Upper lobe of left lung (tissue), 6 donors: ENCODE results near the gene SEMA3D. TPM values are rescaled to one million over a fixed set of nuclear protein-coding genes. Genes with fewer than 3 reads are reported as not detected.
A peak's percentile ranks its signal among the peaks of the same experiment; 100 is the strongest.

Source experiments
- ATAC-seq, 2 donors: fragments of 200-7000 bp; cut with Tn5 transposase; one replicate each; pipeline ENCODE4 v1.9.1; 2022; ENCODE audit warnings: mild to moderate bottlenecking in 2 of 2, moderate library complexity in 2 of 2; ENCODE audit not compliant: low FRiP score in 2 of 2
- DNase-seq, 2 donors: peaks; one replicate each; pipeline ENCODE4 v3.0.0-alpha.2; 2019 to 2020
- H3K27ac ChIP-seq, 4 donors: fragments of 200-600 bp; sonication (generic); one replicate each; pipeline ENCODE4 v1.5.1; 2016 to 2019
- H3K27me3 ChIP-seq, 4 donors: fragments of 200-600 bp; sonication (generic); one replicate each; pipeline ENCODE4 v1.5.1; 2017 to 2019
- H3K36me3 ChIP-seq, 4 donors: fragments of 200-600 bp; sonication (generic); one replicate each; pipeline ENCODE4 v1.5.1; 2016 to 2019
- H3K4me1 ChIP-seq, 4 donors: fragments of 200-600 bp; sonication (generic); one replicate each; pipeline ENCODE4 v1.5.1; 2018 to 2019
- H3K4me3 ChIP-seq, 4 donors: fragments of 200-600 bp; sonication (generic); one replicate each; pipeline ENCODE4 v1.5.1; 2017 to 2019; ENCODE audit warnings: mild to moderate bottlenecking in 2 of 4, moderate library complexity in 1 of 4
- H3K9me3 ChIP-seq, 4 donors: fragments of 200-600 bp; sonication (generic); one replicate each; pipeline ENCODE4 v1.5.1; 2018 to 2019
- CTCF ChIP-seq, 6 experiments: fragments of 450-650 bp in 4 of 6; fragments of 200-600 bp in 2 of 6; sonication (generic) in 2 of 6; IDR thresholded peaks; one replicate each; pipeline ENCODE4 v1.5.1; 2016 to 2019; ENCODE audit warnings: antibody characterized with exemption in 6 of 6
- EP300 ChIP-seq, 4 donors: sonication (generic); formaldehyde crosslinking; IDR thresholded peaks; one replicate each; pipeline ENCODE4 v1.5.1; 2017; ENCODE audit warnings: antibody characterized with exemption in 4 of 4, control low read depth in 2 of 4
- POLR2A ChIP-seq, 4 donors: fragments of 450-650 bp; IDR thresholded peaks; one replicate each; pipeline ENCODE4 v1.5.1; 2016 to 2017; ENCODE audit warnings: antibody characterized with exemption in 4 of 4, mild to moderate bottlenecking in 2 of 4
- POLR2AphosphoS5 ChIP-seq, 2 donors: sonication (generic); formaldehyde crosslinking; IDR thresholded peaks; one replicate each; pipeline ENCODE4 v1.5.1; 2017; ENCODE audit warnings: antibody characterized with exemption in 2 of 2
- WGBS, 2 donors: methylation state at CpG; one replicate each; pipeline ENCODE4 v1.1.5; 2017 to 2018; 5-methylcytosine and 5-hydroxymethylcytosine counted together
- total RNA-seq, 6 donors: library from RNA; depleted of rRNA in 4 of 6; stranded (reverse); fragments of >200 nt in 4 of 6; gene quantifications; one replicate each; pipeline versions ENCODE4 v1.1.0 to v1.2.1, GENCODE V29; 2016 to 2021
- donor health status: DM: no; HTN: no; CAD: no; lungs with moderate emphysema.
- donor health status: DM: no; HTN: yes; CAD: no; lungs with severe emphysema.

The SEMA3D gene
- total RNA-seq, 6 donors from 2014 or later, result 1.7 to 8.1 (median 3.5) TPM

GRCh38 chr7:85074992-85075391 lies 111.9 kb downstream of the SEMA3D start:
- no peaks in the 10 kb centered on the region for H3K4me1 ChIP-seq
- DNase-seq, result no peak
- WGBS, 2 donors, result 86% methylated on average over 2 of the region's 2 CpGs
- H3K36me3 ChIP-seq, result no peaks in the 10 kb centered on the region
- TF ChIP-seq EP300 (IDR thresholded peaks at IDR 0.05) (no peak), CTCF (IDR thresholded peaks at IDR 0.05) (no peak), POLR2AphosphoS5 (IDR thresholded peaks at IDR 0.05) (no peak), POLR2A (IDR thresholded peaks at IDR 0.05) (no peak)
- no peaks in the 10 kb centered on the region for H3K9me3 ChIP-seq
- H3K27me3 ChIP-seq, result no peaks in the 10 kb centered on the region
- no peak for ATAC-seq
- H3K27ac ChIP-seq, result no peak overlapping the region
- H3K4me3 ChIP-seq, result no peak overlapping the region

GRCh38 chr7:85074016-85074415 lies 112.8 kb downstream of the SEMA3D start:
- 63 to 67% methylated on average over 1 of the region's 1 CpG for WGBS, 2 donors
- TF ChIP-seq CTCF (IDR thresholded peaks at IDR 0.05) (no peak), POLR2AphosphoS5 (IDR thresholded peaks at IDR 0.05) (no peak)
- no peak overlapping the region for H3K4me3 ChIP-seq
- H3K9me3 ChIP-seq, result no peaks in the 10 kb centered on the region
- DNase-seq (no peak), ATAC-seq (no peak)
- H3K27me3 ChIP-seq, result no peaks in the 10 kb centered on the region
- H3K36me3 ChIP-seq, result no peaks in the 10 kb centered on the region
- no peaks in the 10 kb centered on the region for H3K4me1 ChIP-seq
- no peak overlapping the region for H3K27ac ChIP-seq

- no peak for ATAC-seq
- H3K27me3 ChIP-seq, result no peaks in the 10 kb centered on the region
- H3K27ac ChIP-seq, result no peak overlapping the region
- no peak overlapping the region for H3K4me3 ChIP-seq
- WGBS, 2 donors, result 86 to 92% methylated on average over 5 of the region's 5 CpGs
- no peaks in the 10 kb centered on the region for H3K4me1 ChIP-seq
- H3K36me3 ChIP-seq, result no peaks in the 10 kb centered on the region
- no peaks in the 10 kb centered on the region for H3K9me3 ChIP-seq
- TF ChIP-seq POLR2A (IDR thresholded peaks at IDR 0.05), result no peak
- no peak for TF ChIP-seq EP300 (IDR thresholded peaks at IDR 0.05)
- TF ChIP-seq CTCF (IDR thresholded peaks at IDR 0.05), result no peak
- no peak for TF ChIP-seq POLR2AphosphoS5 (IDR thresholded peaks at IDR 0.05)
- no peak for DNase-seq
Measured at GRCh38 chr7:85070967-85071628, 115.8 kb downstream of the SEMA3D start.

- H3K36me3 ChIP-seq, result no peaks in the 10 kb centered on the region
- TF ChIP-seq CTCF (IDR thresholded peaks at IDR 0.05) (no peak), POLR2AphosphoS5 (IDR thresholded peaks at IDR 0.05) (no peak), POLR2A (IDR thresholded peaks at IDR 0.05) (no peak), EP300 (IDR thresholded peaks at IDR 0.05) (no peak)
- no peak overlapping the region for H3K4me3 ChIP-seq
- no peaks in the 10 kb centered on the region for H3K27me3 ChIP-seq
- H3K9me3 ChIP-seq, result no peaks in the 10 kb centered on the region
- WGBS, 2 donors, result 80 to 83% methylated on average over 1 of the region's 1 CpG
- ATAC-seq, result peak in 1 of 2 donors; percentile 84
- H3K27ac ChIP-seq, result no peak overlapping the region
- H3K4me1 ChIP-seq, result no peaks in the 10 kb centered on the region
- DNase-seq, result no peak
Measured at GRCh38 chr7:85068799-85069198, 118.1 kb downstream of the SEMA3D start.

GRCh38 chr7:85067371-85067770 lies 119.5 kb downstream of the SEMA3D start:
- ATAC-seq, result no peak
- 68 to 92% methylated on average over 1 of the region's 1 CpG for WGBS, 2 donors
- Histone ChIP-seq H3K9me3 (no peaks in the 10 kb centered on the region), H3K36me3 (no peaks in the 10 kb centered on the region), H3K27ac (no peak overlapping the region), H3K27me3 (no peaks in the 10 kb centered on the region), H3K4me1 (no peaks in the 10 kb centered on the region), H3K4me3 (no peak overlapping the region)
- no peak for DNase-seq
- TF ChIP-seq CTCF (IDR thresholded peaks at IDR 0.05) (no peak), POLR2AphosphoS5 (IDR thresholded peaks at IDR 0.05) (no peak), EP300 (IDR thresholded peaks at IDR 0.05) (no peak), POLR2A (IDR thresholded peaks at IDR 0.05) (no peak)
